HG03520 (cell line): Measurements from ENCODE around the gene PRKCQ.

Experiments used
- ATAC-seq: cut with Tn5 transposase; IDR thresholded peaks from one replicate; pipeline ENCODE4 v1.9.1; 2021; ENCODE audit warnings: mild to moderate bottlenecking, moderate library complexity; ENCODE audit not compliant: unreplicated experiment

Gene PRKCQ

DNA sequence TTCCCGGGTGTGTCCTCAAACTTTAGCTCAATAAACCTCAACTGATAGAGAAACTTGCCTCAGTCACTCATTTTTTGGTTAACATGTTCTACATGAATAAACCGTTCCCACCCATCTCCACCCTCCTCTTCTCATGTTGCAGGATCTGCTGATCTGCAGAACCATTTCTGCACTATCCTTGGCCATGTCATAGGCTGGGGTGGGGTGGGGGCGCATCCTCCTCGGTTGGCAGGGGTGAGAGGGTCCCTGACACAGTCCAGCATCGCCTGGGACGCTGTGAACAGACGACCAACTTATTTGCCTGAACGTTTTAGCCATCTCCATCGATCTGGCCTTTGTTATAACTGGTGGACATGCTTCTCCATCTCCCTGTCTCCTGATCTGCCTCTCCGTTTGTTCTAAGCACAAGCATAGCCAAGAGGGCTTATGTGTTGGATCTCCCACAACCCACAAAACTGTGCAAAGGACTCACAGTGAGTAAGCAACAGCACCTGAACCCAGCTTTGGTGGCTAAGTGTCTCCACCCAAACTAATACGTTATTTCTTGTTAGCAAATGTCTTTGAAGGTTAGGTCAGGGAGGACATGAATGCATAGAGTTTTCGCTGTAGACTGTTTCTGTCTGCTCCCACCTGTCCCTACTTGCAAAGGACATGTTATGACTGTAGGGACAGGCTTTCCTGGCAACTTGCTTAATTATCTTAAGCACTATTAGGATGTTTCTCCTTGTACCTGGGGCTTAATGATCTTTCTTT, 51.7 kb downstream of the PRKCQ start:
- no peak for ATAC-seq

GRCh38 chr10:6525599-6526165, 54.4 kb downstream of the PRKCQ start:
- no peak for ATAC-seq

DNA sequence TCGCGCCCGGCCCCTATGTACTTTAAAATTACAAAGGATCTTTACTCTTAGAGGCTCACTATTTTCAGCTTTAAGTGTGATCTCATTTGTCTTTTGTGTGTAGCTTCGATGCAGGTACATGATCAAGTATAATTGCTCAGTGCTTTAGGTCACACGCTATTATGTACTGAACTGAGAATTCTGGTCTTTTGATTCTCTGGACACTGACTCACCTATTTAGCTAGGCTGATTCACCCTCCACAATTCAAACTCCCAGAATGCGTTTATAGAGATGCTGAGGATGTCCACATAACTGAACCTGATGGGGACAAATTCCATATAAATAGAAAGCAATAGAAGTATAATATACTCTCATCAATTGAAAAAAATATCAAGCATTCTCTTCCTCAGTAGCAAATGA, 57.8 kb downstream of the PRKCQ start:
- ATAC-seq = no peak

DNA sequence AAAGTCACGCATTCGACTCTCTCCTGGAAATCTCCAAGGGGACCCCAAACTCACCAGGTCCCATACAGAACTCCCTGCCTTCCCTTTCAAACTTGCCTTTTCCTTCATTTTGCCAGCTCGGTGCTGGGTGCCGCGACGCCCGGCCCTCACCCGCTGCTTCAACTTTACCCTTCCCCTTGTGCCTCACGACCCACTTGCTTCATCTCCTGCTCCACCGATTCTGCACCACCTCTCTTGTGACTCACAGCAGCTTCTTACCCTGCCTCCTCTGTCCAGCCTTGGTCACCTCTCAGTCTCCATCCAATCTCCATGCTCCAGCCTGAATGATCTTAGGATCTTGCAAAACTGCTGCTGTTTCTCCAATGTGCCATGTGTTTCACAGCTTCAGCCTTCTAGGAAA, 59.9 kb downstream of the PRKCQ start:
- no peak for ATAC-seq

- no peak for ATAC-seq
These were observed 61.2 kb downstream of the PRKCQ start for GRCh38 chr10:6518791-6519429.

GRCh38 chr10:6516929-6517284, 63.2 kb downstream of the PRKCQ start:
- ATAC-seq = no peak

GRCh38 chr10:6516281-6516928, 63.7 kb downstream of the PRKCQ start:
- ATAC-seq = no peak

DNA sequence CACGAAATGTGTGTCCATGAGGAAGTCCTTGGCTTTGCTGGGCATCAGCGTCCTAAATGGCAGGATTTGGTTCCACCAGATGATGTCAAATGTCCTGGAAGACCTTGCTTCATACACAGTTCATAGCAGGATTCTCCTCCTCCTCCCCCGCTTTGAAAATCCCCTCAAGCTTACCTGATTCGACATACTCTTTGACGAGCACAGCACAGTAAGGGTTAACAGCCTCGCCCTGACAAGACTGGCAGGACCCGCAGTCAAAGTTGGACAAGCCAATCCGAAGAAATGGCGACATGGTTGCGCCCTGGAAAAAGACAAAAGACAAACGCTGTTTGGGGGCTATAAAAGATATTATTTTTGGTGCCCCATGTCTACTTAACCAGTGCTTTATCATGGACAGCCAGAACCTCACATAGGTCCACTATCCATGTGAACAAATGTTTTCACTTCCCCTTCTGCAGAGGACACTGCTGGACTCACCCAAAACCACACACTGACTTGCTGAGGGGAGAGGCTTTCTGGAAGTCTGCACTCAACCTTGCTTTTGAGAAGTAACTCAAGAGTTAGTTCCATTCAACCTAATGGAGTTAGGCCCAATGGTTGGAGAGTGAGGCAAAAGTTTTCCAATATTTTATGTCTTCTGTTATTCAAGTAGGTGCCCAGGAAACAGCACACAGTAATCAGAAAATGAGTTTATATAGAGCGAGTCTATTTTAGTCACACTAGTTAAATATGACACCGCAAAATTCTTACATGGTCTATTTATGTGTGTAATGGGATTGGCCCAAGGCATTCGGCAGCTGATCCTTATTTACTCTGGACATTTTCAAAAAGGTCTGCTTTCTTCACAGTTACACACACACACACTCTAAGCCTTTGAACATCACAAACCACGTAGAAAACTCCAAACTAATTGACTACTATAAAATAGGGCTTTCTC, 65.0 kb downstream of the PRKCQ start:
- no peak for ATAC-seq

- no peak for ATAC-seq
These were observed 65.9 kb downstream of the PRKCQ start for GRCh38 chr10:6514180-6514579.

GRCh38 chr10:6513476-6513875, 66.6 kb downstream of the PRKCQ start:
- ATAC-seq = no peak

- ATAC-seq = no peak
These were observed 67.9 kb downstream of the PRKCQ start for GRCh38 chr10:6512182-6512581.

GRCh38 chr10:6511347-6511746, 68.7 kb downstream of the PRKCQ start:
- no peak for ATAC-seq

GRCh38 chr10:6507311-6507710, 72.8 kb downstream of the PRKCQ start:
- peak; percentile 88 for ATAC-seq

DNA sequence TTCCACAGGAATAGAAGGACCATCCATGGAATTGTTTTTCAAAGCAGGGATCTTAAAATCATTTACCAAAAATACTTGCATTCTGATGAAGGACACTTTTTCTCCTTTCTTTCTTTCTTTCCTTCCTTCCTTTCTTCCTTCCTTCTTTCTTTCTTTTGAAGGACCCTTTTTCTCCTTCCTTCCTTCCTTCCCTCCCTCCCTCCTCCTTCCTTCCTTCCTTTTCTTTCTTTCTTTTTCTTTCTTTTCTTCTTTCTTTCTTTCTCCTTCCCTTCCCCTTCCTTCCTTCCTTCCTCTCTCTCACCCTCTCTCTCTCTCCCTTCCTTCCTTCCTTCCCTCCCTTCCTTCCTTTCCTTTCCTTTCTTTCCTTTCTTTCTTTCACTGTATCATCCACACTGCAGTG, 74.8 kb downstream of the PRKCQ start:
- no peak for ATAC-seq

GRCh38 chr10:6504296-6504695, 75.8 kb downstream of the PRKCQ start:
- ATAC-seq = no peak

DNA sequence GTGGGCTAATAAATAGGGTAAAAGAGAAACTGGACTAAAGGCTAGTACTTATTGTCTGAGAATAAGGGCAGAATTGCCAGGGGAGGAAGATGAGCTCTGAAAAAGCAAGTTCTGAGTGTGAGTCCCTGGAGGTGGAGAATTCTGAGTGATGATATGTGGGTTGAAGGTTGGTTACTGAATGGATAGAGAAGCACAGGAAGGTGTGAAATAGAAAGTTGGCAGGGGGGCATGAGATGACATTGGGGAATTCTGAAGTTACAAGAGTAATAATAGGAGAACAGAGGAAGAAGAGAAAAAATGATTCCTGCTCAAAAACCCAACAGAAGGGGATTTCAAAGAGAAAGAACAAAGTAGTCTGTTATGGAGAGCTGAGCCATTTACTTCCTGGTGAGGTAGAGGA, 76.9 kb downstream of the PRKCQ start:
- no peak for ATAC-seq

DNA sequence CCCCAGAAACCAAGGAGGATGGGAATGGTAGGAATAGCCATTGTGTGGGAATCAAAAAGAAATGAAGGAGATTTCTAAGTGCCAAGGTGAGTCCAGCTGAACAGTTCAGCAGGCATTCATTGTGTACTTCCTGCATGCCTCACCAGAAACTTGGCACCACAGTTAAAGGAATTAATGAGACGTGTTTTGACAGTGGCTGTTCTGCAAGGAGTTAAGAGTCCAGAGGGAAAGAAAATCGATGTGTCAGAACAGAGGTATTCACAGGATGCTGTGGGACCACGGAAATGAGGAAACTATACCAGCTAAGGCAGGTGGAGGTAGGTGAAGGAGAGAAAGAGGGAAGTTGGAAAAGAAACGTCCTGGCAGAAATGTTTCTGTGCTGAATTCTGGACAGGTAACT, 78.1 kb downstream of the PRKCQ start:
- no peak for ATAC-seq

DNA sequence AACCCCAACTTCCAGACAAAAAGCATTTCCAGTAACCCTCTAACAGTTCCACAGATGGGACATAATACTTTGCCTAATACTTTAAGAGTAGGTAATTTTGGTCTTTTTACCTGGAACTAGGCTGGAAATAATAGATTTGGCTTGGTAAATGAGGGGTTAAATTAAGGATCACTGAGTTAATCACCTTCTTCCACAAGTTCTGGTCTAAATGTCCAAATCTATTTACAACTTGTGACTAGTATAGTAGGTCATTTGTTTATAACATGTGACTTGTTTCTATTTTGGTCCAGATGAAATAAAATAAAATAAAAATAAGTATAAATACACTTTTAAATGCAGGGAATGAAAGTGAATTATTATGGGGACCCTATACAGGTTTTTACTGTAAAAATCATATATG, 80.1 kb downstream of the PRKCQ start:
- ATAC-seq = no peak

- ATAC-seq = no peak
These were observed 81.3 kb downstream of the PRKCQ start for GRCh38 chr10:6498771-6499170.

- ATAC-seq = no peak
These were observed 82.5 kb downstream of the PRKCQ start for GRCh38 chr10:6497620-6498019.
